ENCODE data around the gene TMEM87B.

- TF ChIP-seq POLR2A (IDR thresholded peaks at IDR 0.05) (no peak), CTCF (IDR thresholded peaks at IDR 0.05) (no peak)
Measured at GRCh38 chr2:112152476-112153178, 97.6 kb downstream of the TMEM87B start.

Measured in adrenal gland (tissue), 5 donors.